C1 segment of cervical spinal cord (tissue), 14 donors: ENCODE measurements around the gene TRAF1.

ENCODE experiments used
- DNase-seq, 14 donors: peaks; one replicate each; lab custom pipeline; 2025; lab: John Stamatoyannopoulos, UW

TRAF1 gene

GRCh38 chr9:120941046-120941770 lies 14.6 kb upstream of the TRAF1 start:
- no peak for DNase-seq

- DNase-seq, result no peak
These were observed 14.0 kb upstream of the TRAF1 start for GRCh38 chr9:120940573-120940972.

DNA sequence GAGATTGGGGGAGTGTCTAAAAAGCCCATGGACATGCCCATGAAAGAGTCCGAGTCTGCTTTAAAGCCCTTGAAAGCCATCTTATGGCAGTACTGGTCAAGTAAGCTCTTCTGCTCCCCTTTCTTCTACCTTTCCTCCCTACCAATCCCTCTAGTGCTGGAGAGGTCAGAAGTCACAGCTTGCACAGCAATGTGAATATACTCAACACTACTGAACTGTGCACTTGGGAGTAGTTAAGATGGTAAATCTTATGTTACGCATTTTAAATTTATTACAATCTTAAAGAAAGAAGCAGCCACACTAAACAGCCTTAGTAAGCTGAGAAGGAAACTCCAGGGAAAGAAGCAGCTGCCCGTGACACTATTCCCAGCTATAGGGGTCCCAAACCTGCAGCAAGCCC lies 12.3 kb upstream of the TRAF1 start:
- no peak for DNase-seq

- no peak for DNase-seq
These were observed 11.0 kb upstream of the TRAF1 start for GRCh38 chr9:120937596-120937995.

GRCh38 chr9:120937127-120937526 lies 10.5 kb upstream of the TRAF1 start:
- no peak for DNase-seq

- DNase-seq, result no peak
These were observed 10.1 kb upstream of the TRAF1 start for GRCh38 chr9:120936764-120937122.

GRCh38 chr9:120936011-120936763 lies 9.6 kb upstream of the TRAF1 start:
- DNase-seq, result peak in 12 of 14 donors; percentile 60 to 86 (median 80)

GRCh38 chr9:120935383-120935857 lies 8.8 kb upstream of the TRAF1 start:
- DNase-seq, result peak; percentile 17 to 88 (median 80)

GRCh38 chr9:120934281-120934680 lies 7.7 kb upstream of the TRAF1 start:
- DNase-seq, result no peak

DNA sequence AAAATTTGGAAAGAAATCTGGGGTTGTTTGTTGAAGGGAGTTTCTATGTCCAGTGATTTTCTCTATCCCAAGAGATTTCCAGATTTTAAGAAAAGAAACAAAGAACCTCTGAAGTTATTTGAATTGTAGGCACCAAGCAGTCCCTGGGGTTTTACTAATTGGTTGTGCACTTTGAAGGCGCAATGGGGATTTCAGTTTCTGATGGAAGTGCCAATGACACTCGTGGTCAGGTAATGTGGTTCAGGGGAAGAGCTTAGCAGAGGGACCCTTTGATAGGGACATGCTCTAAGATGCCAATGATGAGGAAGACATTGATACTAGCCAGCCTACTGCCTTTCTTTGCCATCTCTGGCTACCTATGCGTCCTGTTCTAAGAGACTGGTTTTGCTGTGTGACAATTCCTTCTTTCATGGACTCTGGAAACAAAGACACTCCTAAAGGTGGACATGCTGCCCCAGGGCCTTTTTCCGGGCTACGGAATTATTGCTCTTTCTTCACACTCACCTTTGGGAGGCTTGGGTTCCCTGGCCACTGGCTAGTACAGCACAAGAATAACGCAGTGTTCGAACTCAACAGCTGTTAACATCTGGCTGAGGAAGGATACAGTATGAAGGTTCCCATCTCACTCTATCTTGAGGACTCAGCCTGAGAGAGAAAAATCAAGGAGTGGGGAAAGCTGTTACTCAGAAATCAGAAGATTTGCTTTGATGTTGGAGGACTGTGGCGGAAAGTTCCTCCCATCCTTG lies 6.9 kb upstream of the TRAF1 start:
- no peak for DNase-seq

GRCh38 chr9:120932086-120932823 lies 5.7 kb upstream of the TRAF1 start:
- DNase-seq, result no peak

GRCh38 chr9:120931231-120932085 lies 4.9 kb upstream of the TRAF1 start:
- DNase-seq, result peak in 3 of 14 donors; percentile 21 to 32 (median 29)

GRCh38 chr9:120929229-120929791 lies 2.7 kb upstream of the TRAF1 start:
- peak in 1 of 14 donors; percentile 25 for DNase-seq

DNA sequence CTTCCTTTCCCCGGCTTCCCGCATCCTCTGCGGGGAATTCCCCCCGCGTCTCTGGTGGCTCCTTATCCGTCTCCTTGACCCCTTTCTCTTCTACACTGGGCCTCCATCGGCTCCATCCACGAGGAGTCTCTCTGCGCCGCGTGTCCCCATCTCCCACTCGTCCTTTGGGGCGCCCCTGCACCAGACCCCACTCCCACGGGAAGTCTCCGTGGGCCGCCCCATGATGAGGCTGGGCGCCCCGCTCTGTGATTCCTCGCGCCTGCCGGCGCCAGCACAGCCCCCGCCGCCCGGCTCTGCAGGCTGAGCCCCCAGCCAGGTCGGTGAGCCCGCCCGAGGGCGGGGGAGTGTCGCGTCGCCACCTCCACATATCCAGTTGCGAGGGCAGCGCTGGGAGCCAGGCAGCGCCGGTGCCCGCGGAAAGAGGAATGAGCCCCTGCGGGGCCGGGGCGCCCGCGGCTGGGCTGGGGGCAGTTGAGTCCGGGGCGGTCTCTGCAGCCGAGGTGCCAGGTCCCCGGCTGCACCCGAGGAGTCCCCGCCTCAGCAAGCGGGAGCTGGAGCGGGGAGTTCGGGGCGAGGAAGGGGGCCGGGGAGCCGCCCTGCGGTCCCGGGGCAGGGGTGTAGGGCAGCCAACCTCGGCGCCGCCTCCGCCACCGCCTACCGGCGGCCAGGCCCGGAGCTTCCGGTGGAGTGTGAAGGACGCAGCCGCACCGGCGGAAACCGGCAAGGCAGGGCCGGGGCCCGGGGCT lies 2.1 kb upstream of the TRAF1 start:
- peak in 11 of 14 donors; percentile 22 to 75 (median 47) for DNase-seq

DNA sequence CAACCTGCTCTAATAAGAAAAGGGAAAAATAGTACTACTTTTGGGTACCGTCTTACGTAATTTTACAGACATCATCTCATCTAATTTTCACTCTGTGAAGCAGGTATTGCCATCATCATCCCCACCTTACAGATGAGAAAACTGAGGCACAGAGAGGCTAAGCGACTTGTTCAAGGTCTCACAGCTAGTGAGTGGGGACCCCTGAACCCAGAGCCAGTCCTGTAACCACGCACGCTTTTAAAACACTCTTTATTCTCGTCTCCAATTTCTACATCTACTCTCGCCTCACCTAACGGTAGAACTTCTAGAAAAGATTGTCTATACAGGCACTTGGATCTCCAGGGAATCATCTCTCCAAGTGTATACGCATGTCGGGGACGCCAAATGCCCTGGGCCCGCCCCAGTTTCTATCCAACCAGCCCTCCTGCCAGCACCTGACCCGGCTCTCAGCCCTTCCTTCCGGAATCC lies 1.5 kb upstream of the TRAF1 start:
- no peak for DNase-seq

DNA sequence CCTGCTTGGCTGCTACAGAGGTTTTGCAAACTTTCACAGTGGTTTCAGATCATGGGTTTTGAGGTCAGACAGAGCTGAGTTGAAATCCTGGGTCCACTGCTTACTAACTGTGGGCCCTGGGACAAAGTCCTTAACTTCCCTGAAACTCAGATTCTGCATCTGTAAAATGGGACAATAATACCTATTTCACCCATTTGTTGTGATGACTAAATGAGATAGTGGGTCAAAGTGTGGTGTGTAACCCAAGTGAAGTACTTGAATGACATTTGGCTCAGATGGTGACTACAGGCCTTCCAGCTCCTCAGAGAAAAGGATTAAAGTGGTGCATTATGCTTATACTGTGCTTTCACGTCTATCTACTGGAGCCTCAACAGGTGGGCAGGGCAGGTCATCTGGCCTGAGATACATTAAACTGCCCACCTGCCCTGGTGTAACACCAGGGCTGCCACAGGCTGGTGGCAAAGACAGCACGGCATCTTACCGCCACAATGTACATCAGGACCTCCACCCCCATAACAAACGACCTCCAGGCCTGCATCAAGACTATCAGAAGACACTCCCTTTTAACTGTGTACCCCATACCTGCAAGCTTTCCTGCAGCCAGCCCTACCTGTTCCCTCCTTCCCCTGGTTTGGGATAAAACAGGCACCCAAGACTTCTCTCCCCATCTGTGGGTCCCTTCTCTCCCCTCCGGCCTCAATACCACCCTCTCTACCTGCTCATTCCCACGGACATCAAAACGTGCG lies 846 bp upstream of the TRAF1 start:
- DNase-seq, result no peak

DNA sequence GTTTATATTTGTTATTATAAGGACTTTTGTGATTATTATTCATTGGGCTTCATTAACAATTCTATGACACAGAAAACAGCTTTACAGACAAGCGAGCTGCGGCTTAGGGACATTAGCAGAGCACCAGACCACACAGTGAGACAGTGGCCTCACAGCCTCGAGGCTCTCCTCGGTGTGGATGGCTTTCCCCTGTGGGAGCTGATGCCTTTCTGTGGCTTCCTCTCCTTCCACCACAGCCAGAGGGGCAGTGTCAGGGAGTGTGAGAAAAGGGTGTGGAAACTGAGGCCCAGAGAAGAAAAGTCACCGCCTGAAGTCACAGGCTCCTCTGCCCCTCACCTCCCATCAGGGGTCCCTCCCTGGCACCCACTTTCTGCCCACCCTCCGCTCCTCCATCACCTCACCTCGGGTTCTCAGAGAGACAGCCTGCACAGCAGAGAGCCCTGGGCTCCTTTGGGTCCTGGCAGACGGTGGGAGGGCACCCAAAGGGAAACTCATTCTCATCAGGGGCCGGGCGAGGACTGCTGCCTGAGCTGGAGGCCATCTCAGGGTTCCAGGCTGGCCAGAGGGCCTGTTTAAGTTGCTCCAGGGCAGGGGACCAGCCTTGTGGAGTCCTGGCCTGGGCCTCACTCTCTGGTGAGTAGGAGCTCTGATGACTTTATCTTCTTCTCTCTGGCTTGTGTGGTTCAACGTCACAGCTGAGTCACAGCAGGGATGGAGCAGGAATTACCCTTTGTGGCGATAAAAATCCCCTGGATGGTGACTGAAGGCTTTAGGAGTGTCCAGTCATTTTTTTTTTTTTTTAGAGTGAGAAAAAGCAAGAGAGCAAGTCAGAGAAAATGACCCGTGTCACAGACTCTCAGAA lies 830 bp downstream of the TRAF1 start:
- DNase-seq, result no peak
